ENCODE measurements around the gene LGMN.
"Not testable (repeated sequence)": the region's sequence is repeated elsewhere in the genome, so short reads cannot be mapped to it uniquely, and the experiment has no call there.

LGMN gene

GRCh38 chr14:92748259-92749016 is at the start of gene LGMN:
LGMN (minus strand) TSS chr14:92748627; CDS start chr14:92732786, 15,841 bp downstream.
- peak; percentile 89 for DNase-seq

GRCh38 chr14:92794961-92795360 is 46.5 kb upstream of the LGMN start:
- no peak for DNase-seq

GRCh38 chr14:92794547-92794941 is 46.1 kb upstream of the LGMN start:
- DNase-seq: no peak

GRCh38 chr14:92793709-92794546 is 45.5 kb upstream of the LGMN start, which contains the start of gene GOLGA5:
GOLGA5 (plus strand) TSS chr14:92794305; CDS start chr14:92797438, 3,133 bp downstream.
- DNase-seq: peak; percentile 99

GRCh38 chr14:92792885-92793284 is 44.5 kb upstream of the LGMN start:
- DNase-seq: no peak

- no peak for DNase-seq
Observed at GRCh38 chr14:92789457-92790089, 41.1 kb upstream of the LGMN start.

- no peak for DNase-seq
Observed at GRCh38 chr14:92787554-92787953, 39.1 kb upstream of the LGMN start.

- no peak for DNase-seq
Observed at GRCh38 chr14:92786427-92786756, 38.0 kb upstream of the LGMN start.

- DNase-seq: no peak
Observed at GRCh38 chr14:92785667-92786426, 37.4 kb upstream of the LGMN start.

GRCh38 chr14:92783813-92784431 is 35.5 kb upstream of the LGMN start:
- DNase-seq: peak; percentile 67

- no peak for DNase-seq
Observed at GRCh38 chr14:92781350-92781749, 32.9 kb upstream of the LGMN start.

- DNase-seq: no peak
Observed at GRCh38 chr14:92780444-92781232, 32.2 kb upstream of the LGMN start.

- DNase-seq: not testable (repeated sequence)
Observed at GRCh38 chr14:92778868-92779565, 30.6 kb upstream of the LGMN start.

GRCh38 chr14:92775292-92775691 is 26.9 kb upstream of the LGMN start:
- DNase-seq: peak; percentile 33

GRCh38 chr14:92774572-92774971 is 26.1 kb upstream of the LGMN start:
- DNase-seq: no peak

GRCh38 chr14:92770484-92770883 is 22.1 kb upstream of the LGMN start:
- no peak for DNase-seq

GRCh38 chr14:92768795-92769194 is 20.4 kb upstream of the LGMN start:
- no peak for DNase-seq

- DNase-seq: peak; percentile 47
Observed at GRCh38 chr14:92768236-92768635, 19.8 kb upstream of the LGMN start.

- not testable (repeated sequence) for DNase-seq
Observed at GRCh38 chr14:92763666-92764631, 15.5 kb upstream of the LGMN start.

- no peak for DNase-seq
Observed at GRCh38 chr14:92760524-92760805, 12.0 kb upstream of the LGMN start.

All from CD4-positive, alpha-beta T cell treated with Interleukin-21 for 1 hour (primary cell).